Upper lobe of left lung (tissue), 4 donors: ENCODE measurements around the gene PTEN.
A peak's percentile ranks its signal among the peaks of the same experiment; 100 is the strongest.

Experiments
- EP300 ChIP-seq, 4 donors: sonication (generic); formaldehyde crosslinking; IDR thresholded peaks; one replicate each; pipeline ENCODE4 v1.5.1; 2017; ENCODE audit warnings: antibody characterized with exemption in 4 of 4, control low read depth in 2 of 4
- POLR2A ChIP-seq, 4 donors: fragments of 450-650 bp; IDR thresholded peaks; one replicate each; pipeline ENCODE4 v1.5.1; 2016 to 2017; ENCODE audit warnings: antibody characterized with exemption in 4 of 4, mild to moderate bottlenecking in 2 of 4
- POLR2AphosphoS5 ChIP-seq, 2 donors: sonication (generic); formaldehyde crosslinking; IDR thresholded peaks; one replicate each; pipeline ENCODE4 v1.5.1; 2017; ENCODE audit warnings: antibody characterized with exemption in 2 of 2
- TF ChIP-seq, protein P1 (sequence below), 6 experiments: fragments of 450-650 bp in 4 of 6; fragments of 200-600 bp in 2 of 6; sonication (generic) in 2 of 6; IDR thresholded peaks; one replicate each; pipeline ENCODE4 v1.5.1; 2016 to 2019; ENCODE audit warnings: antibody characterized with exemption in 6 of 6

DNA sequence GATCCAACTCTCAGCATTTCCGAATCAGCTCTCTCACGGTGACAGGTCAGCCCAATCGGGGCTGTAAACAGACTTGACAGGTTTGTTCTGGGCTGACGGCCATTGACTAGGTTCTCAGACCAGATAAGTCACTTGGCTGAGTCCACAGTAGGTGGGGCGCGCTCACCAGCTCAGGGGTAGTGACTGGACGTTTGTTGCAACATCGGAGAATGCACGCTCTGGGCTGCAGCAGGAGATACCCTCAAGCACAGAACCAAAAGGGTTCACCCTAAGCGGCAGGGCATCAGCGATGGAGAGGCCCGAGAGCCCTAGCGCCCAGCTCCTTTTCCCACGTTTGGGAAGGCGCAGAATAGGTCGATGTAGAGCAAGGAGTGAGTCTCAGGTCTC, 1.9 kb upstream of the PTEN start:
- TF ChIP-seq, protein P1, sequence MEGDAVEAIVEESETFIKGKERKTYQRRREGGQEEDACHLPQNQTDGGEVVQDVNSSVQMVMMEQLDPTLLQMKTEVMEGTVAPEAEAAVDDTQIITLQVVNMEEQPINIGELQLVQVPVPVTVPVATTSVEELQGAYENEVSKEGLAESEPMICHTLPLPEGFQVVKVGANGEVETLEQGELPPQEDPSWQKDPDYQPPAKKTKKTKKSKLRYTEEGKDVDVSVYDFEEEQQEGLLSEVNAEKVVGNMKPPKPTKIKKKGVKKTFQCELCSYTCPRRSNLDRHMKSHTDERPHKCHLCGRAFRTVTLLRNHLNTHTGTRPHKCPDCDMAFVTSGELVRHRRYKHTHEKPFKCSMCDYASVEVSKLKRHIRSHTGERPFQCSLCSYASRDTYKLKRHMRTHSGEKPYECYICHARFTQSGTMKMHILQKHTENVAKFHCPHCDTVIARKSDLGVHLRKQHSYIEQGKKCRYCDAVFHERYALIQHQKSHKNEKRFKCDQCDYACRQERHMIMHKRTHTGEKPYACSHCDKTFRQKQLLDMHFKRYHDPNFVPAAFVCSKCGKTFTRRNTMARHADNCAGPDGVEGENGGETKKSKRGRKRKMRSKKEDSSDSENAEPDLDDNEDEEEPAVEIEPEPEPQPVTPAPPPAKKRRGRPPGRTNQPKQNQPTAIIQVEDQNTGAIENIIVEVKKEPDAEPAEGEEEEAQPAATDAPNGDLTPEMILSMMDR (IDR thresholded peaks at IDR 0.05): peak in 1 of 6 experiments; percentile 23
- no peak for TF ChIP-seq EP300 (IDR thresholded peaks at IDR 0.05)
- peak in 1 of 2 donors; percentile 42 for TF ChIP-seq POLR2AphosphoS5 (IDR thresholded peaks at IDR 0.05)
- no peak for TF ChIP-seq POLR2A (IDR thresholded peaks at IDR 0.05)
